ENCODE results near the gene EFHC2.

Gene EFHC2

GRCh38 chrX:44113337-44113736 is 230.1 kb downstream of the EFHC2 start:
- H3K9me3 Mint-ChIP-seq = no peaks in the 10 kb centered on the region
- CTCF ChIA-PET = no interaction called here
- no peaks in the 10 kb centered on the region for H3K4me1 Mint-ChIP-seq
- H3K4me3 Mint-ChIP-seq = no peak overlapping the region
- no peak for DNase-seq
- no peaks in the 10 kb centered on the region for H3K27me3 Mint-ChIP-seq
- no peaks in the 10 kb centered on the region for H3K36me3 Mint-ChIP-seq
- H3K27ac Mint-ChIP-seq = no peak overlapping the region

DNA sequence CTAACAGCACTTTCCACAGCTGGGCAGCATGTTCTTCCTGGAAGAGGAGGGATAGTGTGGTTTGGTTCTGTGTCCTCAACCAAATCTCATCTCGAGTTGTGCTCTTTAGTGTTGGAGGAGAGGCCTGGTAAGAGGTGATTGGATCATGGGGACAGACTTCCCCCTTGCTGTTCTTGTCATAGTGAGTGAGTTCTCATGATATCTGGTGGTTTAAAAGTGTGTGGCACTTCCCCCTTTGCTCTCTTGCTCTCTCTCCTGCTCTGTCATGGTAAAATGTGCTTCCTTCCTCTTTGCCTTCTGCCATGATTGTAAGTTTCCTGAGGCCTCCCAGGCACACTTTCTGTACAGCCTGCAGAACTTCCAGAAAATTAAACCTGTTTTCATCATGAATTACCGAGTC is 236.6 kb downstream of the EFHC2 start:
- no peak overlapping the region for H3K27ac Mint-ChIP-seq
- CTCF ChIA-PET = interaction anchor here (0.6 kb wide), 1 partner anchor 39 kb away, joined by 3 read pairs; no protein-coding TSS in a partner anchor
- no peak for DNase-seq
- H3K27me3 Mint-ChIP-seq = no peaks in the 10 kb centered on the region
- no peak overlapping the region for H3K4me3 Mint-ChIP-seq
- no peaks in the 10 kb centered on the region for H3K36me3 Mint-ChIP-seq
- H3K4me1 Mint-ChIP-seq = no peaks in the 10 kb centered on the region
- peaks cover 4% of the 10 kb centered on the region for H3K9me3 Mint-ChIP-seq

GRCh38 chrX:44105228-44105913 is 238.1 kb downstream of the EFHC2 start:
- H3K4me3 Mint-ChIP-seq = no peak overlapping the region
- H3K4me1 Mint-ChIP-seq = no peaks in the 10 kb centered on the region
- H3K27ac Mint-ChIP-seq = no peak overlapping the region
- H3K27me3 Mint-ChIP-seq = no peaks in the 10 kb centered on the region
- CTCF ChIA-PET = no interaction called here
- DNase-seq = no peak
- H3K36me3 Mint-ChIP-seq = no peaks in the 10 kb centered on the region
- peaks cover 4% of the 10 kb centered on the region for H3K9me3 Mint-ChIP-seq

DNA sequence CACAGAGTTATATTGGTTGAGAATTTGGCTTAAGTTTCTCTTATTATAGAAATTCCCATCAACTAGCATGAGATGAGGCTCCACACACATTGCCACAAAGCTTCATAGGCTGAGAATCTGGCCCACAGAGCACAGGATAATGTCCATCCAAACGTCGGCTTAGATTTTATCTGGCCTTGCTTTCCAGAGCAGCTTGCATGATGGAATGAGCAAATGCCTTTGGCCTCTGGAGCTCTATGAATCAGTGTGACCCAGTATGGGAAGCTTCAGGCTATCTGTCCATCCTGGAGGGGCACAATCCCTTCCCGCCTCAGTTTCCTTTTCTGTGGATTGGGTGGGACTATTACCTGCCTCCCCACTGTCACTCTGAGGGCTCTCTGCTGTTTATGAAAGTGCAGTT is 238.8 kb downstream of the EFHC2 start:
- Mint-ChIP-seq H3K36me3 (no peaks in the 10 kb centered on the region), H3K27me3 (no peaks in the 10 kb centered on the region), H3K4me3 (no peak overlapping the region), H3K9me3 (peaks cover 4% of the 10 kb centered on the region), H3K27ac (no peak overlapping the region), H3K4me1 (no peaks in the 10 kb centered on the region)
- DNase-seq = no peak
- CTCF ChIA-PET = no interaction called here

DNA sequence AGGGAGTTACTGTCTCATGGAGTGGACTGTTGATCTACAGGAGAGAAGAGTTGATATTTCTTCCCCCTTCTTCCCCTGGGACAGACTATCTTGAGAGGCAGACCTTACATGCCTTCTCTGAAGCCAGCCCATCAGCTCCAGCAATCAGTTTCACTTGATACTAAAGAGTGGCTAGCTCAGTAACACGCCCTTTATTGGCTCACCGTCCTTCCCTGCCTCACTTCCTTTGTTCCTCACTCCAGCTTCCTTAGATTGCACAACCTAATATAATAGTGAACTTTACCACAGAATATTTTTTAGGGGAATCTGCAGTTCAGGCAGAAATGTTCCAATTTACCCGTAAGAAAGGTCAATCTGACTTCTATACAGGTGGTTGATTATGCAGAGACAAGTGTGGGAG is 242.2 kb downstream of the EFHC2 start:
- Mint-ChIP-seq H3K4me3 (no peak overlapping the region), H3K9me3 (no peaks in the 10 kb centered on the region), H3K36me3 (no peaks in the 10 kb centered on the region), H3K27me3 (no peaks in the 10 kb centered on the region), H3K4me1 (no peaks in the 10 kb centered on the region), H3K27ac (no peak overlapping the region)
- no peak for DNase-seq
- CTCF ChIA-PET = no interaction called here

DNA sequence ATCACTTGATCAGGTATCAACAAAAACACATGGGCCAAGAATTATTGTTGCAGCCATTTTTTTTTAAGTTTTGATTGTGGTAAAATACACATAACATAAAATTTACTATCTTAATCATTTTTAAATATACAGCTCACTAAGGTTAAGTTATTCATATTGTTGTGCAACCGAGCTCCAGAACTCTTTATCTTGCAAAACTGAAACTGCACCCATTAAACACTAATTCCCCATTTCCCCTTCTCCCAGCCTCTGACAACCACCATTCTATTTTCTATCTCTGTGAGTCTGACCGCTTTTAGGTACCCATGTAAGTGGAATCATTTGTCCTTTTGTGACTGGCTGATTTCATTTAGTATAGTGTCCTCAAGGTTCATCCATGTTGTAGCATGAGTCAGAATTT is 244.1 kb downstream of the EFHC2 start:
- Mint-ChIP-seq H3K9me3 (no peaks in the 10 kb centered on the region), H3K4me1 (no peaks in the 10 kb centered on the region), H3K4me3 (no peak overlapping the region), H3K27ac (no peak overlapping the region), H3K36me3 (no peaks in the 10 kb centered on the region), H3K27me3 (no peaks in the 10 kb centered on the region)
- CTCF ChIA-PET = interaction anchor here (0.6 kb wide), 1 partner anchor 54 kb away, joined by 3 read pairs; no protein-coding TSS in a partner anchor
- DNase-seq = no peak
